ENCODE data around the gene SNRPA. TPM values are rescaled to one million over a fixed set of nuclear protein-coding genes. Genes with fewer than 3 reads are reported as not detected.

SNRPA gene
- total and polyA plus RNA-seq, 2 of the 13 experiments (the other 11 are each of a cell fraction or from before 2014, with no cell fraction given), result 59.6 to 162 TPM

DNA sequence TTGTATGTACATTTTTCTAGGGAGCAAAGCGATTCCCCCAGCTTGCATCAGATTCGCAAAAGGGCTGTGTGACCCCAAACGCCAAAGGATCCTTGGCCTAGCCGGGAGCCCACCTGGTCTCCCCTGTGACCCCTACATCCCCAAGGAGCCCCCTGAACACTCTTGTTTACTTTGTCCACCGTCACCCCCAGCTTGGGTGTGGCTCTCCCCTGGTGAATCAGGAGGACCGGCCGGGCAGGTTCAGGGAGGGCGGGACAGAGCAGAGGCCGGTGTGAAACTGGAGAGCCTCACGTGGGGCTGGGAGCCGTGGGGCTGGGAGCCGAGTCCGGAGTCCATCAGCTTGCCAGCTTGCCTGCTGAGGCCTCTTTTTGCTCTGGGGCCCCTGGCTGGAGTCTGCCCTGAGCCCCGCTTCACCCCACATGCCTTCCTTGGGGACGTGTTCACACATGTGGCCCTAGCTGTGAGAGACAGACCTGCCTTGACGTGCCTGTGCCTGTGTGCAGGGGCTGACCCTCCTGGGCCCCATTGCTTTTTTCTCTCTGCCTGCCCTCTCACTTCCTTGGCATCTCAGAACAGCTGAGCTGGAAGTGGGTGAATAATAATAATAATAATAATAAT lies 32.1 kb upstream of the SNRPA start (continued):
- TF ChIP-seq TOPORS (CRISPR knock-in tag; IDR thresholded peaks at IDR 0.05) (no peak), SKI (IDR thresholded peaks at IDR 0.05; ENCODE audit: partially characterized antibody) (peak; percentile 37), ZNF329 (CRISPR knock-in tag; IDR thresholded peaks at IDR 0.05; ENCODE audit: low read depth) (no peak), KDM4B (CRISPR knock-in tag; IDR thresholded peaks at IDR 0.05) (no peak), NFKB2 (CRISPR knock-in tag; IDR thresholded peaks at IDR 0.05; ENCODE audit: borderline replicate concordance) (peak; percentile 56; the same call in 1 of the 2 replicates), KAT8 (CRISPR knock-in tag; IDR thresholded peaks at IDR 0.05) (peak; percentile 64; the same call in 1 of the 2 replicates), MBD4 (IDR thresholded peaks at IDR 0.05; ENCODE audit: borderline replicate concordance, low read length) (no peak), IRF2 (CRISPR knock-in tag; IDR thresholded peaks at IDR 0.05) (peak; percentile 51; the same call in 1 of the 2 replicates), PCBP2 (optimal IDR thresholded peaks at IDR 0.05; ENCODE audit: low read depth, low read length, poor library complexity, severe bottlenecking) (no peak), AKAP8 (CRISPR knock-in tag; IDR thresholded peaks at IDR 0.05) (no peak), ZNF333 (CRISPR knock-in tag; IDR thresholded peaks at IDR 0.05; ENCODE audit: borderline replicate concordance) (no peak), ZNF124 (CRISPR knock-in tag; IDR thresholded peaks at IDR 0.05) (peak; percentile 30; the same call in 1 of the 2 replicates), NCOR1 (IDR thresholded peaks at IDR 0.05; ENCODE audit: borderline replicate concordance, low read length) (0 out of 2 replicates have a peak, but pooled peaks have one; percentile 57), ZNF703 (CRISPR knock-in tag; IDR thresholded peaks at IDR 0.05; ENCODE audit: borderline replicate concordance) (no peak), DNMT3B (CRISPR knock-in tag; conservative IDR thresholded peaks at IDR 0.05) (no peak), ZNF737 (CRISPR knock-in tag; IDR thresholded peaks at IDR 0.05; ENCODE audit: borderline replicate concordance) (no peak), RXRB (CRISPR knock-in tag; IDR thresholded peaks at IDR 0.05; ENCODE audit: borderline replicate concordance) (peak; percentile 65; the same call in 1 of the 2 replicates), ISL2 (CRISPR knock-in tag; IDR thresholded peaks at IDR 0.05) (no peak; the same call in 1 of the 2 replicates), ZKSCAN5 (CRISPR knock-in tag; IDR thresholded peaks at IDR 0.05) (no peak), ASH2L (IDR thresholded peaks at IDR 0.05; ENCODE audit: insufficient read length, low read depth, low read length) (peak; percentile 61), RCOR2 (CRISPR knock-in tag; IDR thresholded peaks at IDR 0.05) (no peak), TGIF2 (CRISPR knock-in tag; IDR thresholded peaks at IDR 0.05) (peak; percentile 40; the same call in 1 of the 2 replicates)
- TF ChIP-seq, protein P1, sequence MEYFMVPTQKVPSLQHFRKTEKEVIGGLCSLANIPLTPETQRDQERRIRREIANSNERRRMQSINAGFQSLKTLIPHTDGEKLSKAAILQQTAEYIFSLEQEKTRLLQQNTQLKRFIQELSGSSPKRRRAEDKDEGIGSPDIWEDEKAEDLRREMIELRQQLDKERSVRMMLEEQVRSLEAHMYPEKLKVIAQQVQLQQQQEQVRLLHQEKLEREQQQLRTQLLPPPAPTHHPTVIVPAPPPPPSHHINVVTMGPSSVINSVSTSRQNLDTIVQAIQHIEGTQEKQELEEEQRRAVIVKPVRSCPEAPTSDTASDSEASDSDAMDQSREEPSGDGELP (IDR thresholded peaks at IDR 0.05; ENCODE audit: borderline replicate concordance, low read depth), result peak; percentile 84; the same call in 1 of the 2 replicates
- TF ChIP-seq, protein P2, sequence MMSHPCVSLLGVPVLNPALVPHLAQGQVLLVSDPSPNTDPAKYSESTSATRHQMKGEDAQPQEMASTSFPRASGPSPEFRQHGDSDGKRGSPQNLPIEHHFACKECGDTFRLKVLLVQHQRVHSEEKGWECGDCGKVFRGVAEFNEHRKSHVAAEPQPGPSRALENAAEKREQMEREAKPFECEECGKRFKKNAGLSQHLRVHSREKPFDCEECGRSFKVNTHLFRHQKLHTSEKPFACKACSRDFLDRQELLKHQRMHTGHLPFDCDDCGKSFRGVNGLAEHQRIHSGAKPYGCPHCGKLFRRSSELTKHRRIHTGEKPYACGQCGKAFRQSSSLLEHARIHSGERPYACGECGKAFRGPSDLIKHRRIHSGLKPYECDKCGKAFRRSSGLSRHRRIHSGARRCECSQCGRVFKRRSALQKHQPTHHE (CRISPR knock-in tag; IDR thresholded peaks at IDR 0.05; ENCODE audit: borderline replicate concordance), result no peak
- TF ChIP-seq, protein P3, sequence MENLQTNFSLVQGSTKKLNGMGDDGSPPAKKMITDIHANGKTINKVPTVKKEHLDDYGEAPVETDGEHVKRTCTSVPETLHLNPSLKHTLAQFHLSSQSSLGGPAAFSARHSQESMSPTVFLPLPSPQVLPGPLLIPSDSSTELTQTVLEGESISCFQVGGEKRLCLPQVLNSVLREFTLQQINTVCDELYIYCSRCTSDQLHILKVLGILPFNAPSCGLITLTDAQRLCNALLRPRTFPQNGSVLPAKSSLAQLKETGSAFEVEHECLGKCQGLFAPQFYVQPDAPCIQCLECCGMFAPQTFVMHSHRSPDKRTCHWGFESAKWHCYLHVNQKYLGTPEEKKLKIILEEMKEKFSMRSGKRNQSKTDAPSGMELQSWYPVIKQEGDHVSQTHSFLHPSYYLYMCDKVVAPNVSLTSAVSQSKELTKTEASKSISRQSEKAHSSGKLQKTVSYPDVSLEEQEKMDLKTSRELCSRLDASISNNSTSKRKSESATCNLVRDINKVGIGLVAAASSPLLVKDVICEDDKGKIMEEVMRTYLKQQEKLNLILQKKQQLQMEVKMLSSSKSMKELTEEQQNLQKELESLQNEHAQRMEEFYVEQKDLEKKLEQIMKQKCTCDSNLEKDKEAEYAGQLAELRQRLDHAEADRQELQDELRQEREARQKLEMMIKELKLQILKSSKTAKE (CRISPR knock-in tag; IDR thresholded peaks at IDR 0.05; ENCODE audit: borderline replicate concordance), result 0 out of 2 replicates have a peak, but pooled peaks have one; percentile 28

All from HepG2 (cell line).